ENCODE results near the gene MPL. TPM values are rescaled to one million over a fixed set of nuclear protein-coding genes. Genes with fewer than 3 reads are reported as not detected.

The MPL gene
- total RNA-seq, 1 experiment from 2014 or later, result 0.15 TPM

GRCh38 chr1:43372172-43372571 lies 34.6 kb downstream of the MPL start:
- Mint-ChIP-seq H3K36me3 (no peaks in the 10 kb centered on the region), H3K27ac (no peak overlapping the region), H3K4me1 (peaks cover 11% of the 10 kb centered on the region), H3K9me3 (no peaks in the 10 kb centered on the region), H3K27me3 (ENCODE audit: low read depth) (no peaks in the 10 kb centered on the region), H3K4me3 (no peak overlapping the region)
- DNase-seq (ENCODE audit: low spot score), result no peak
- TF ChIP-seq NR1H2 (CRISPR knock-in tag; IDR thresholded peaks at IDR 0.05), result no peak
- TF ChIP-seq IRF1 (CRISPR knock-in tag; IDR thresholded peaks at IDR 0.05), result no peak
- no peak for TF ChIP-seq ZNF219 (CRISPR knock-in tag; IDR thresholded peaks at IDR 0.05; ENCODE audit: borderline replicate concordance)
- TF ChIP-seq GRHL2 (CRISPR knock-in tag; IDR thresholded peaks at IDR 0.05; ENCODE audit: insufficient replicate concordance, severe bottlenecking), result no peak
- no peak for TF ChIP-seq TEAD4 (CRISPR knock-in tag; IDR thresholded peaks at IDR 0.05)
- TF ChIP-seq MXD4 (CRISPR knock-in tag; IDR thresholded peaks at IDR 0.05; ENCODE audit: borderline replicate concordance), result no peak
- TF ChIP-seq, protein P1, sequence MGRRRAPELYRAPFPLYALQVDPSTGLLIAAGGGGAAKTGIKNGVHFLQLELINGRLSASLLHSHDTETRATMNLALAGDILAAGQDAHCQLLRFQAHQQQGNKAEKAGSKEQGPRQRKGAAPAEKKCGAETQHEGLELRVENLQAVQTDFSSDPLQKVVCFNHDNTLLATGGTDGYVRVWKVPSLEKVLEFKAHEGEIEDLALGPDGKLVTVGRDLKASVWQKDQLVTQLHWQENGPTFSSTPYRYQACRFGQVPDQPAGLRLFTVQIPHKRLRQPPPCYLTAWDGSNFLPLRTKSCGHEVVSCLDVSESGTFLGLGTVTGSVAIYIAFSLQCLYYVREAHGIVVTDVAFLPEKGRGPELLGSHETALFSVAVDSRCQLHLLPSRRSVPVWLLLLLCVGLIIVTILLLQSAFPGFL (CRISPR knock-in tag; IDR thresholded peaks at IDR 0.05; ENCODE audit: borderline replicate concordance), result no peak
- TF ChIP-seq ATF3 (CRISPR knock-in tag; conservative IDR thresholded peaks at IDR 0.05), result no peak
- no peak for TF ChIP-seq CDX4 (CRISPR knock-in tag; IDR thresholded peaks at IDR 0.05; ENCODE audit: borderline replicate concordance)
- TF ChIP-seq KAT7 (CRISPR knock-in tag; IDR thresholded peaks at IDR 0.05; ENCODE audit: borderline replicate concordance), result no peak
- no peak for TF ChIP-seq NR3C1 (CRISPR knock-in tag; conservative IDR thresholded peaks at IDR 0.05; ENCODE audit: low read depth)
- TF ChIP-seq JUN (CRISPR knock-in tag; IDR thresholded peaks at IDR 0.05), result no peak
- no peak for TF ChIP-seq GTF2I (CRISPR knock-in tag; conservative IDR thresholded peaks at IDR 0.05)
- no peak for TF ChIP-seq TCF7 (CRISPR knock-in tag; IDR thresholded peaks at IDR 0.05; ENCODE audit: low read depth)
- TF ChIP-seq NR2C2 (CRISPR knock-in tag; IDR thresholded peaks at IDR 0.05), result no peak
- CTCF ChIA-PET, result no interaction called here
- no peak for ATAC-seq
- POLR2A ChIA-PET, result no interaction called here

- Mint-ChIP-seq H3K36me3 (no peaks in the 10 kb centered on the region), H3K27me3 (ENCODE audit: low read depth) (no peaks in the 10 kb centered on the region), H3K27ac (no peak overlapping the region), H3K4me3 (no peak overlapping the region), H3K4me1 (peaks cover 9% of the 10 kb centered on the region), H3K9me3 (no peaks in the 10 kb centered on the region)
- DNase-seq (ENCODE audit: low spot score), result no peak
- CTCF ChIA-PET, result no interaction called here
- POLR2A ChIA-PET, result no interaction called here
- no peak for TF ChIP-seq HMGA2 (CRISPR knock-in tag; IDR thresholded peaks at IDR 0.05)
- no peak for TF ChIP-seq RORB (CRISPR knock-in tag; IDR thresholded peaks at IDR 0.05)
- TF ChIP-seq, protein P2, sequence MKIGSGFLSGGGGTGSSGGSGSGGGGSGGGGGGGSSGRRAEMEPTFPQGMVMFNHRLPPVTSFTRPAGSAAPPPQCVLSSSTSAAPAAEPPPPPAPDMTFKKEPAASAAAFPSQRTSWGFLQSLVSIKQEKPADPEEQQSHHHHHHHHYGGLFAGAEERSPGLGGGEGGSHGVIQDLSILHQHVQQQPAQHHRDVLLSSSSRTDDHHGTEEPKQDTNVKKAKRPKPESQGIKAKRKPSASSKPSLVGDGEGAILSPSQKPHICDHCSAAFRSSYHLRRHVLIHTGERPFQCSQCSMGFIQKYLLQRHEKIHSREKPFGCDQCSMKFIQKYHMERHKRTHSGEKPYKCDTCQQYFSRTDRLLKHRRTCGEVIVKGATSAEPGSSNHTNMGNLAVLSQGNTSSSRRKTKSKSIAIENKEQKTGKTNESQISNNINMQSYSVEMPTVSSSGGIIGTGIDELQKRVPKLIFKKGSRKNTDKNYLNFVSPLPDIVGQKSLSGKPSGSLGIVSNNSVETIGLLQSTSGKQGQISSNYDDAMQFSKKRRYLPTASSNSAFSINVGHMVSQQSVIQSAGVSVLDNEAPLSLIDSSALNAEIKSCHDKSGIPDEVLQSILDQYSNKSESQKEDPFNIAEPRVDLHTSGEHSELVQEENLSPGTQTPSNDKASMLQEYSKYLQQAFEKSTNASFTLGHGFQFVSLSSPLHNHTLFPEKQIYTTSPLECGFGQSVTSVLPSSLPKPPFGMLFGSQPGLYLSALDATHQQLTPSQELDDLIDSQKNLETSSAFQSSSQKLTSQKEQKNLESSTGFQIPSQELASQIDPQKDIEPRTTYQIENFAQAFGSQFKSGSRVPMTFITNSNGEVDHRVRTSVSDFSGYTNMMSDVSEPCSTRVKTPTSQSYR (CRISPR knock-in tag; IDR thresholded peaks at IDR 0.05), result no peak
- no peak for TF ChIP-seq GABPB1 (CRISPR knock-in tag; IDR thresholded peaks at IDR 0.05)
- TF ChIP-seq, protein P3, sequence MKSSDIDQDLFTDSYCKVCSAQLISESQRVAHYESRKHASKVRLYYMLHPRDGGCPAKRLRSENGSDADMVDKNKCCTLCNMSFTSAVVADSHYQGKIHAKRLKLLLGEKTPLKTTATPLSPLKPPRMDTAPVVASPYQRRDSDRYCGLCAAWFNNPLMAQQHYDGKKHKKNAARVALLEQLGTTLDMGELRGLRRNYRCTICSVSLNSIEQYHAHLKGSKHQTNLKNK (CRISPR knock-in tag; IDR thresholded peaks at IDR 0.05), result no peak
- no peak for ATAC-seq
Observed at GRCh38 chr1:43373066-43373940, 35.7 kb downstream of the MPL start.
